HS-5 (cell line): ENCODE measurements around the gene CAMK2N1.

ENCODE experiments used
- DNase-seq: peaks from one replicate; pipeline ENCODE4 v3.0.0-alpha.2; 2012; ENCODE audit warnings: low read depth

CAMK2N1 gene

DNA sequence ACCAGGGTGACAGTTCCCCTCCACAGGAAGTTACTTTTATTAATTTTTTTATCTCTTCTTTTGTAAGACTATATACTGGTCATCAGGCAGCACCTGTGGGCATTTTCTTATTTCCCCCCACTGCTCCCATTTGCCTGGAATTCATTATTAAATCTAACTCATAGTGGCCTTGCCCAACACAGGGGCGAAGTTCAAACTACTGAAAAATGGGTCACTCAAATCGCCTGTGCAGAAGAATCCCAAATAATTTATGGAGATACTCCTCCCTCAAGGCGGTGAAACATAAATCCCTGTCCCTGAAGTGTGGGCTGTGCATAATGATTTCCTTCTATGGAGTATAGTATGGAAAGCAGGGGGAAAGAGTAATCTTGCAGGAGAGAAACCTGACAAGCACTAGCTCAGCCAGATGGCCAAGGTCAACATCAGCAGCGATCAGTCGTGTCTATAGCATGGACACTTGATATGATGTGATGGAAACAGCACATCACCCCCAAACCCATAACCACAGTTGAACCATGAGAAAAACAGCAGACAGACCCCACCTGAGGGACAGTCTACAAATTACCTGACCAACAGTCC, 7.9 kb downstream of the CAMK2N1 start:
- no peak for DNase-seq

GRCh38 chr1:20477348-20478056, 8.5 kb downstream of the CAMK2N1 start:
- no peak for DNase-seq

DNA sequence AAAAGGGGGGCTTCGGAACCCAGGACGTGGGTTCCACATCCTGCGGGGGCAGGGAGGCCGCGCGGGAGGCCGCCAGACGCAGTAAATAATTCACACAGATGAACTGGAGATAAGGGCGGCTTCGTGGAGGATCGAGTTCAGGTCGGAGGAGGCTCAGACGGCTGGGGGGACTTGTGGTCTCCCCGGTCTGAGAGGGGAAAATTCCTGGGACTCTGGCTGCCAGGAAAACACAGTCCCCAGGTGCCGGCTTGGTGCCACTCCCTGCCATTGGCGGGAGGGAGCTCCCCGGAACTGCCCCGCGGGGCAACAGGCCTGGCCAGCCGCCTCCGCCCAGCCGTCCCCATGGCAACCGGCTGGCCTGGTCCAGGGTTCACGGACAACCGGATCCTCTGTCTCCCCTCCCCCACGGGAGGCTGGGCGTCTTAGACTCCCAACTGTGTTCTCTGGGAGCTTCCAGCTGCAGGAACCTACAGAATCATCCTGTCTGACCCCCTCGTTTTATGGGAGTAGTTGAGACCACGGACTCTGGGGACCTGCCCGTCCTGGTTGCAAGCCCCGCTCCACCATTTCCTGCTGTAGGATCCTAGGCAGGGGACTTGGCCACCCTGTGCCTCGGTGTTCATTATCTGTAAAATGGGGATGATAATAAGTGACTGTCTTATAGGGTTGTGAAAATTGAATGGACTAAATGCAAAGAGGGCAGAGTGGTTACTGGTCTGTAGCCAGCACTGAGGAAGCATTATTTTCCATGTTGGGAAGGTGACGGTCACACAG, 9.6 kb downstream of the CAMK2N1 start:
- no peak for DNase-seq

DNA sequence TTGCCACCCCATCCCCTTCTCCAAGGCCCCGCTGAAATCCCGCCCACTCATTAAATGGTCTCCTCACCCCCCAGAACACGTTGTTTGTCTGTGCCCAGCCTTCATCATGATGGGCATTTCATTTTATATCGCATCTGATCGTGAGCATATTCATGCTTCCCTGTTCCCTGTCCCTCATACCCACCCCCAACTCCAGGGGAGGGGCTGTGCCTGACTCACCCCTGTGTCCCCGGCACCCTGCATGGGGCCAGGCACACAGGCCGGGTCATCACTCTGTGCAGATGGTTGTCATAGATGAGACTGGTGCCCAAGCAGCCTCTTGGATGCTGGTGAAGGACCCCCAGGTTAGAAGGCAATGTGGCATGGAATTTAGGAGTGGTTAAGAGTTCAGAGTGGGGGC, 11.0 kb downstream of the CAMK2N1 start:
- DNase-seq: no peak

- DNase-seq: no peak
Observed at GRCh38 chr1:20474333-20474975, 11.6 kb downstream of the CAMK2N1 start.

DNA sequence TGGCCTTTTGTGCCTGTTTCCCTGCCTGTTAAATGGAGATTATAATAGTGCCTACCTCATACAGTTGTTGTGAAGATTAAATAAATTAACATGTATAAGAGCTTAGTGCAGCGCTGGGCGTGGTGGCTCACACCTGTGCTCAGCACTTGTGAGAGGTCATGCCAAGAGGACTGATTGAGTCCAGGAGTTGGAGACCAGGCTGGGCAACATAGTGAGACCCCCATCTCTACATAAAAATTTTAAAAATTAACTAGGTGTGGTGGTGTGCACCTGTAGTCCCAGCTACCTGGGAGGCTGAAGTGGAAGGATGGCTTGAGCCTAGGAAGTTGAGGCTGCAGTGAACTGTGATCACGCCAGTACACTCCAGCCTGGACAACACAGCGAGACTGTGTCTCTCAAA, 12.1 kb downstream of the CAMK2N1 start:
- DNase-seq: no peak

- DNase-seq: no peak
Observed at GRCh38 chr1:20472860-20473711, 12.9 kb downstream of the CAMK2N1 start.

- no peak for DNase-seq
Observed at GRCh38 chr1:20472121-20472520, 13.9 kb downstream of the CAMK2N1 start.

DNA sequence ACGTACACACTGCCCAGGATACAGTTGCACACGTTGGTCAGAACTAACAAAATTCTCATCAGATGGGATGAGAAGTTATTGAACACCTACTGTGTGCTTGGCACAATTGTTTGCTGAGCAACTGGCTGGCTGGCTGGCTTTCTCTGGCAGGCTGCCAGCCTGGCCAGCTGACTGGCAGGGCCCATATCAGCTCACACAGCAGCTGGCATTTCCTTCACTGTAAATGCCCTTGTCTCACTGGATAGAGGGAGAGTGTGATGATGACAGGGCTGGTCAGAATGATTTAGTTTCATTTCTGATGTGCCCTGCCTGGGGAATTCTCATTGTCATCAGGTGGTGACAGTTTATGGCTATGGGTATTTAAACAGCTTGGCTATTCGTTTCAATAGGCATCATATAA, 15.8 kb downstream of the CAMK2N1 start:
- DNase-seq: no peak

DNA sequence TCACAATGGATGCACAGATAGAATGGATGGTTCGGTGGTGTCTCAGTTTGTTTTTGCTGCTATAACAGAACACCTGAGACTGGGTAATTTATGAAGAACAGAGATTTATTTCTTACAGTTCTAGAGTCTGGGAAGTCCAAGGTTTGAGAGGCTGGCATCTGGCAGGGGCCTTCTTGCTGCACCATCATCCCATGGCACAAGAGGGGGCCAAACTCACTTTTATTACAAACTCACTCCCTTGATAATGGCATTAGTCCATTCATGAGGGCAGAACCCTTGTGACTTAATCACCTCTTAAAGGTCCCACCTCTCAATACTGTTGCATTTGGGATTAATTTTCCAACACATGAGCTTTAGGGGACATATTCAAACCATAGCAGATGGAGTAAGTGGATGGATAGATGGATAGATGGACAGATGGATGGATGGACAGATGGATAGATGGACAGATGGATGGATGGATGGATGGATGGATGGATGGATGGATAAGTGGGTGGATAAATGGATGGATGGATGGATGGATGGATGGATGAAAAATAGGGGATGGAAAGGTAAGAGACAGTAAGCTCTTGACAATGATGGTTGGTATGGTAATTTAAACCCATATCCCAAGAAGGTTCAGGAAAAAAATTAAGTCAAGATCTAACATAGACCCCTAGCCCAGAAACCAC, 16.5 kb downstream of the CAMK2N1 start:
- DNase-seq: no peak

DNA sequence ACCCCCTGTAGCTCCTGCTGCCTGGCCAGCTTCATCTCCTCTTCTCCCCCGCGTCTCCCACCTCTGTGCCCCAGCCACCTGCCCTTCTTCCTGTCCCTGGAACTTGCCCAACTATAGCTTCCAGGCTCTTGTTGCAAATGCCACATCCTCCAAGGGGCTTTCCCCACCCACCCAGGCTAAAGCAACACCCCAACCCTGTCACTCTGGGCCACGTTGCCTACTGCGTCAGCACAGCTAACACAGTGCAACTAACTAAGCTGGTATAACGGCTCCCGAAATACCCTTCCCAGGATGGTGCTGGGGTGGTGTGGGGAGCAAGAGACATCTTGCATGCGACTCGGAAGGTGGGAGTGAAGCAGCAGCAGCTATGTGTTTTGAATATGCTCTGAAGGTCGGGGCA, 19.7 kb downstream of the CAMK2N1 start:
- DNase-seq: no peak

- no peak for DNase-seq
Observed at GRCh38 chr1:20465187-20465586, 20.8 kb downstream of the CAMK2N1 start.

GRCh38 chr1:20463502-20463901, 22.5 kb downstream of the CAMK2N1 start:
- no peak for DNase-seq

DNA sequence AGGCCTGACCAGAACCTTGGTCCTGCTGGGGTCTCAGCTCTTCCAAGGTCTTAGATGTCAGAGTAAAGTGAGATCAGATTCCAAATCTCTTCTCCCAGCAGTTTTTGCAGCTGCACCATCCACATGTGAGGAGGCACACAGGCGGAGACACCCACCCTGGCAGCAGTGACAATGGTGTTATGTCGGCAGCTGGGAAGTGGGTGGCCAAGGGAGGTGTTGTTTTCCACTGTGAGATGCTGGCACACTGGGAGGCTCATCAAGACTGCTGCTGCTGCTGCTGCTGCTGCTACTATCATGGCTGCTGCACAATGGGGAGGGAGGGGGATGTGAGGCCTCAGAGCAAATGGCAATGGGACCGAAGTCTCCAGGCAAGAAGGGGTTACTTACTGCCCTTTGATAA, 23.6 kb downstream of the CAMK2N1 start:
- no peak for DNase-seq

DNA sequence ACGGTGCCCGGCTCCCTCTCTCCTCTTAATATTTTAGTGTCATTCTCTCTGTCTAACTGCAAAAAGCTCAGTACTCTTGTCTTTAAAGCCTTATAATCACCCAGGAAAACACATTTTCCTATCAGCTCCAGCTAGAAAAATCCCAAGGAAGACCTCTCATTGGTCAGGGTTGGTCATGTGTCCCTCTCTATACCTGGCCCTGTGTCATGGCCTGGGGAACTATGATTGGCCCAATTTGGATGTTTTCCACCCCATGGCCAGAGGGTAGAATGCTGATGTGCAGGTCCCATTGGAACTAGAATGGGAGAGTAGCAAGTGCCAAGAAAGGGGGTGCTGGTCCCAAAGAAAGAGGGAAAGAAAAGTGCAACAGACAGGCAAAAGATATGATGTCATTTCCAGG, 27.3 kb downstream of the CAMK2N1 start:
- DNase-seq: no peak

GRCh38 chr1:20454004-20454403, 32.0 kb downstream of the CAMK2N1 start:
- DNase-seq: no peak

- peak; percentile 81 for DNase-seq
Observed at GRCh38 chr1:20449735-20450311, 36.2 kb downstream of the CAMK2N1 start.

GRCh38 chr1:20448671-20449071, 37.3 kb downstream of the CAMK2N1 start:
- DNase-seq: no peak

GRCh38 chr1:20447794-20448193, 38.2 kb downstream of the CAMK2N1 start:
- no peak for DNase-seq

DNA sequence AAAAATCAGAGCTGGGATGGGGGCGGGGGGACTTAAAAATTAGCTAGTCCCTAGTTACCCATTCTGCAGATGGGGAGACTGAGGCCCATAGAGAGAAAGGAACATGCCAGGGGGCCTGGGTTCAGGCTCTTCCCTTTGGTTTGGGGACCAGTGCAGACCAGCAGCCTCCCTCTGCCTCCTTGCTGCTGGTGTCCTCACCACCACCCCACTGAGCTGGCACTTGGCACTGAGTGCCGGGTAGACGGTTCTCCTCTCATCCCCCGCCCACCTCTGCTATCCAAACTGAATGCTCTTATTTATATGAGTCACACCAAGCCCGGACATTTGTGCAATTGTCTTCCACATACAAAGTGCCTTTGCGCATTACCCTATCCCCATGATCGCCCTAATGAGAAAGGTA, 39.2 kb downstream of the CAMK2N1 start:
- no peak for DNase-seq

DNA sequence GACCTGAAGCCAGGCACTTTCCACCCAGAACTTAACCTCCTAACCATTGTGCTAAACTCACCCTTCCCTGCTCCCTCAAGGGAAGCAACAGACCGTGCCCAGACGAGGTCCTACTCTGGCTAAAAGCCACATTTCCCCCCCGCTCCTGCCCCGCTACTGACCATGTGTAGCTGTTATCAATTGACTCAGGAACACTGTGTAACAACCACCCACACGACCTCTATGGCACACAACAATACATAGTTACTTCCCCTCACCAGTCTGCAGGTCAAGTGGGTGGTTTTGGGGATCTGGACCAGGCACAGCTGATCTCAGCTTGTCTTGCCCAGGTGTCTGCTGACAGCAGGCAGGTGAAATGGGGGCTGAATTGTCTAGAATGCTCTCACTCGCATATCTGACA, 40.1 kb downstream of the CAMK2N1 start:
- no peak for DNase-seq
